WTC11 (cell line): Measurements from ENCODE around the gene INO80D.

Experiments used
- NR1H2 ChIP-seq: sonication (generic); formaldehyde crosslinking; IDR thresholded peaks from 2 replicates; pipeline ENCODE4 v1.9.0; 2021; ENCODE audit warnings: mild to moderate bottlenecking, moderate library complexity, missing genetic modification reagents
- TP53 ChIP-seq: sonication (generic); formaldehyde crosslinking; IDR thresholded peaks from 2 replicates; pipeline ENCODE4 v1.8.1; 2023; ENCODE audit warnings: mild to moderate bottlenecking, missing genetic modification reagents
- ZNF232 ChIP-seq: sonication (generic); formaldehyde crosslinking; IDR thresholded peaks from 2 replicates; pipeline ENCODE4 v1.8.0; 2022; ENCODE audit warnings: mild to moderate bottlenecking, missing genetic modification reagents
- TF ChIP-seq, protein P1 (sequence below): fragments of 200-600 bp; IDR thresholded peaks from 2 replicates; pipeline ENCODE4 v1.8.0; 2022; ENCODE audit warnings: antibody characterized with exemption
- TF ChIP-seq, protein P2 (sequence below): sonication (generic); formaldehyde crosslinking; IDR thresholded peaks from 2 replicates; pipeline ENCODE4 v1.8.1; 2022; ENCODE audit warnings: mild to moderate bottlenecking, missing genetic modification reagents, moderate library complexity, borderline replicate concordance

DNA sequence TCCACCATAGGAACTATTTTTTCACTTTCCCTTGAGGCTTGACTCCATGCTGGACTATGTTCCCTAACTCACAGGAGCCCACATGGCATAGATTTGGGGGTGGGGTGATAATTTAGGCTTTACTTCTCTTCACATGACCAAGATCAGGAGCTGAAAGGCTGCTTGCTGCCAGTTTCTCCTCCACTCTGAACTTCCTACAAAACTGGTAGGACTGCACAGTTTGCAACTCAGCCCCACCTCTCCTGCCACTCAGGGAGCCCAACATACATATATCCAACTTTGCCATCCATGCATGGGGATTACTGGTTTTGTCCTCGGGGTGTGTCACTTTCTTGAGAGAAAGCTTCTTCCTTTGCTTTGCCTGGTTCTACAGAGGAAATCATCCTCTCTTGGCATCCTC is 14.2 kb downstream of the INO80D start:
- TF ChIP-seq, protein P1, sequence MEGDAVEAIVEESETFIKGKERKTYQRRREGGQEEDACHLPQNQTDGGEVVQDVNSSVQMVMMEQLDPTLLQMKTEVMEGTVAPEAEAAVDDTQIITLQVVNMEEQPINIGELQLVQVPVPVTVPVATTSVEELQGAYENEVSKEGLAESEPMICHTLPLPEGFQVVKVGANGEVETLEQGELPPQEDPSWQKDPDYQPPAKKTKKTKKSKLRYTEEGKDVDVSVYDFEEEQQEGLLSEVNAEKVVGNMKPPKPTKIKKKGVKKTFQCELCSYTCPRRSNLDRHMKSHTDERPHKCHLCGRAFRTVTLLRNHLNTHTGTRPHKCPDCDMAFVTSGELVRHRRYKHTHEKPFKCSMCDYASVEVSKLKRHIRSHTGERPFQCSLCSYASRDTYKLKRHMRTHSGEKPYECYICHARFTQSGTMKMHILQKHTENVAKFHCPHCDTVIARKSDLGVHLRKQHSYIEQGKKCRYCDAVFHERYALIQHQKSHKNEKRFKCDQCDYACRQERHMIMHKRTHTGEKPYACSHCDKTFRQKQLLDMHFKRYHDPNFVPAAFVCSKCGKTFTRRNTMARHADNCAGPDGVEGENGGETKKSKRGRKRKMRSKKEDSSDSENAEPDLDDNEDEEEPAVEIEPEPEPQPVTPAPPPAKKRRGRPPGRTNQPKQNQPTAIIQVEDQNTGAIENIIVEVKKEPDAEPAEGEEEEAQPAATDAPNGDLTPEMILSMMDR = no peak
- TF ChIP-seq TP53 (CRISPR knock-in tag) = no peak
- TF ChIP-seq, protein P2, sequence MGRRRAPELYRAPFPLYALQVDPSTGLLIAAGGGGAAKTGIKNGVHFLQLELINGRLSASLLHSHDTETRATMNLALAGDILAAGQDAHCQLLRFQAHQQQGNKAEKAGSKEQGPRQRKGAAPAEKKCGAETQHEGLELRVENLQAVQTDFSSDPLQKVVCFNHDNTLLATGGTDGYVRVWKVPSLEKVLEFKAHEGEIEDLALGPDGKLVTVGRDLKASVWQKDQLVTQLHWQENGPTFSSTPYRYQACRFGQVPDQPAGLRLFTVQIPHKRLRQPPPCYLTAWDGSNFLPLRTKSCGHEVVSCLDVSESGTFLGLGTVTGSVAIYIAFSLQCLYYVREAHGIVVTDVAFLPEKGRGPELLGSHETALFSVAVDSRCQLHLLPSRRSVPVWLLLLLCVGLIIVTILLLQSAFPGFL (CRISPR knock-in tag) = no peak
- no peak for TF ChIP-seq NR1H2 (CRISPR knock-in tag)
- TF ChIP-seq ZNF232 (CRISPR knock-in tag) = no peak
